ENCODE measurements around the gene RPL36.

DNA sequence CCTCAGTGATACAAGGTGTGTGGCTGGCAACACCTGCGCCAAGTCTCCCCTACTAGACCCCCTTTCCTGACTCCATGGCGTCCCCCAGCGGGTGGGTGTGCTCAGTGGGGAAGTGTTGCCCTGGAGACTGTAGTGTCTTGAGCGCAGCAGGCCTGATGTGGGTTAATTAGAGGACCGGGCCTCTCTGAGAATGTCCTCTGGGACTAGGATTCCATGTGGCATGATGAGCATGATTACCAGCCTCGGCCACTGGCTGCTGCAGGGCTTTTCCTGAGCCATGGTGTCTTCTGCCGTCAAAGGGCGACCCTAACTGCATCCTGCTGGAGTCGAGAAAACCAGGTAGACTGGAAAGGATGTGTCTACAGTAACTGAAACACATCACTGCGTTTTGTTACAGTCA is 37.8 kb upstream of the RPL36 start:
- TF ChIP-seq TAF1 (IDR thresholded peaks at IDR 0.05; ENCODE audit: low read depth, low read length), result no peak
- TF ChIP-seq POLR2A (IDR thresholded peaks at IDR 0.05; ENCODE audit: low read depth, low read length), result no peak
- TF ChIP-seq POLR2AphosphoS5 (IDR thresholded peaks at IDR 0.05; ENCODE audit: low read depth, low read length), result peak; percentile 31
- TF ChIP-seq POU2F2 (IDR thresholded peaks at IDR 0.05; ENCODE audit: low read depth, low read length), result no peak

All from GM12891 (cell line).